ENCODE measurements around the gene ADGRL3.

ADGRL3 gene

GRCh38 chr4:61827907-61828391, 627.8 kb downstream of the ADGRL3 start:
- no peak for TF ChIP-seq ESRRG (CRISPR knock-in tag; IDR thresholded peaks at IDR 0.05)
- TF ChIP-seq RARB (CRISPR knock-in tag; IDR thresholded peaks at IDR 0.05) = no peak
- TF ChIP-seq ZNF8 (CRISPR knock-in tag; IDR thresholded peaks at IDR 0.05) = peak; percentile 51; the same call in 1 of the 2 replicates
- peak; percentile 83; the same call in 1 of the 2 replicates for TF ChIP-seq TSHZ2 (CRISPR knock-in tag; IDR thresholded peaks at IDR 0.05)
- TF ChIP-seq CSRNP3 (CRISPR knock-in tag; IDR thresholded peaks at IDR 0.05) = peak; percentile 57; the same call in 1 of the 2 replicates
- peak; percentile 87 for TF ChIP-seq TCF4 (CRISPR knock-in tag; IDR thresholded peaks at IDR 0.05; ENCODE audit: borderline replicate concordance)
- TF ChIP-seq, protein P1, sequence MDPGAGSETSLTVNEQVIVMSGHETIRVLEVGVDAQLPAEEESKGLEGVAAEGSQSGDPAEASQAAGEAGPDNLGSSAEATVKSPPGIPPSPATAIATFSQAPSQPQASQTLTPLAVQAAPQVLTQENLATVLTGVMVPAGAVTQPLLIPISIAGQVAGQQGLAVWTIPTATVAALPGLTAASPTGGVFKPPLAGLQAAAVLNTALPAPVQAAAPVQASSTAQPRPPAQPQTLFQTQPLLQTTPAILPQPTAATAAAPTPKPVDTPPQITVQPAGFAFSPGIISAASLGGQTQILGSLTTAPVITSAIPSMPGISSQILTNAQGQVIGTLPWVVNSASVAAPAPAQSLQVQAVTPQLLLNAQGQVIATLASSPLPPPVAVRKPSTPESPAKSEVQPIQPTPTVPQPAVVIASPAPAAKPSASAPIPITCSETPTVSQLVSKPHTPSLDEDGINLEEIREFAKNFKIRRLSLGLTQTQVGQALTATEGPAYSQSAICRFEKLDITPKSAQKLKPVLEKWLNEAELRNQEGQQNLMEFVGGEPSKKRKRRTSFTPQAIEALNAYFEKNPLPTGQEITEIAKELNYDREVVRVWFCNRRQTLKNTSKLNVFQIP (CRISPR knock-in tag; IDR thresholded peaks at IDR 0.05; ENCODE audit: borderline replicate concordance, low read depth) = 0 out of 2 replicates have a peak, but pooled peaks have one; percentile 29
- TF ChIP-seq ISL1 (CRISPR knock-in tag; IDR thresholded peaks at IDR 0.05) = peak; percentile 74
- TF ChIP-seq ZC3H10 (CRISPR knock-in tag; IDR thresholded peaks at IDR 0.05) = no peak; the same call in 1 of the 2 replicates
- TF ChIP-seq ZNF565 (CRISPR knock-in tag; conservative IDR thresholded peaks at IDR 0.05; ENCODE audit: low read depth) = no peak
- 0 out of 2 replicates have a peak, but pooled peaks have one; percentile 27 for TF ChIP-seq ZNF70 (CRISPR knock-in tag; IDR thresholded peaks at IDR 0.05)
- TF ChIP-seq ARNTL (CRISPR knock-in tag; IDR thresholded peaks at IDR 0.05; ENCODE audit: borderline replicate concordance, low read depth) = no peak
- ATAC-seq = peak; percentile 36; the same call in 1 of the 3 replicates

DNA sequence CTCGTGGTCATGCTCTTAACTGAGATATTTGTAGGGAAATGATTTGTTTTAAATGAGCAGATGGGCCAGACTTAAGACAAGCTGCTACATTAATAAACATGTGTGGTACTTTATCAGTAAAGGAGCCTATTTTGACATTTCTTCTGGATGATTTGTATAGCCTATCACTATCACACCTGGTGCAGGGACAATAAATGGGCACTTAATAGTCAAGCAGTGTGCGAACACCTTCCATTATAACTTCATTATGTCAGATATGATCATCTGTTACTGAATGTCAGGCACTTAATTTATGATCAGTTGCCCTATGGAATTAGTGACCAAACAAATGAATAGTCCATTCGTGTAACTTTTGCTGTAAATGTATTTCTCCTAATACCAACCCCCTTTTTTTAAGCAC, 628.8 kb downstream of the ADGRL3 start:
- ATAC-seq = no peak
- no peak for TF ChIP-seq ZFP3 (CRISPR knock-in tag; IDR thresholded peaks at IDR 0.05)
- TF ChIP-seq CSRNP3 (CRISPR knock-in tag; IDR thresholded peaks at IDR 0.05) = no peak
- TF ChIP-seq ZNF70 (CRISPR knock-in tag; IDR thresholded peaks at IDR 0.05) = no peak
- no peak for TF ChIP-seq ISL1 (CRISPR knock-in tag; IDR thresholded peaks at IDR 0.05)
- TF ChIP-seq, protein P2, sequence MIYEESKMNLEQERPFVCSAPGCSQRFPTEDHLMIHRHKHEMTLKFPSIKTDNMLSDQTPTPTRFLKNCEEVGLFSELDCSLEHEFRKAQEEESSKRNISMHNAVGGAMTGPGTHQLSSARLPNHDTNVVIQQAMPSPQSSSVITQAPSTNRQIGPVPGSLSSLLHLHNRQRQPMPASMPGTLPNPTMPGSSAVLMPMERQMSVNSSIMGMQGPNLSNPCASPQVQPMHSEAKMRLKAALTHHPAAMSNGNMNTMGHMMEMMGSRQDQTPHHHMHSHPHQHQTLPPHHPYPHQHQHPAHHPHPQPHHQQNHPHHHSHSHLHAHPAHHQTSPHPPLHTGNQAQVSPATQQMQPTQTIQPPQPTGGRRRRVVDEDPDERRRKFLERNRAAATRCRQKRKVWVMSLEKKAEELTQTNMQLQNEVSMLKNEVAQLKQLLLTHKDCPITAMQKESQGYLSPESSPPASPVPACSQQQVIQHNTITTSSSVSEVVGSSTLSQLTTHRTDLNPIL (CRISPR knock-in tag; IDR thresholded peaks at IDR 0.05; ENCODE audit: low read depth) = no peak
- no peak for TF ChIP-seq SNAI2 (CRISPR knock-in tag; IDR thresholded peaks at IDR 0.05)
- no peak for TF ChIP-seq OSR1 (CRISPR knock-in tag; IDR thresholded peaks at IDR 0.05)
- no peak for TF ChIP-seq CSDC2 (CRISPR knock-in tag; IDR thresholded peaks at IDR 0.05)
- no peak for TF ChIP-seq TCF4 (CRISPR knock-in tag; IDR thresholded peaks at IDR 0.05; ENCODE audit: borderline replicate concordance)
- no peak for TF ChIP-seq GLIS3 (CRISPR knock-in tag; IDR thresholded peaks at IDR 0.05)
- TF ChIP-seq BACH2 (CRISPR knock-in tag; IDR thresholded peaks at IDR 0.05; ENCODE audit: borderline replicate concordance) = no peak
- TF ChIP-seq PPARA (CRISPR knock-in tag; IDR thresholded peaks at IDR 0.05; ENCODE audit: borderline replicate concordance) = no peak
- TF ChIP-seq, protein P3, sequence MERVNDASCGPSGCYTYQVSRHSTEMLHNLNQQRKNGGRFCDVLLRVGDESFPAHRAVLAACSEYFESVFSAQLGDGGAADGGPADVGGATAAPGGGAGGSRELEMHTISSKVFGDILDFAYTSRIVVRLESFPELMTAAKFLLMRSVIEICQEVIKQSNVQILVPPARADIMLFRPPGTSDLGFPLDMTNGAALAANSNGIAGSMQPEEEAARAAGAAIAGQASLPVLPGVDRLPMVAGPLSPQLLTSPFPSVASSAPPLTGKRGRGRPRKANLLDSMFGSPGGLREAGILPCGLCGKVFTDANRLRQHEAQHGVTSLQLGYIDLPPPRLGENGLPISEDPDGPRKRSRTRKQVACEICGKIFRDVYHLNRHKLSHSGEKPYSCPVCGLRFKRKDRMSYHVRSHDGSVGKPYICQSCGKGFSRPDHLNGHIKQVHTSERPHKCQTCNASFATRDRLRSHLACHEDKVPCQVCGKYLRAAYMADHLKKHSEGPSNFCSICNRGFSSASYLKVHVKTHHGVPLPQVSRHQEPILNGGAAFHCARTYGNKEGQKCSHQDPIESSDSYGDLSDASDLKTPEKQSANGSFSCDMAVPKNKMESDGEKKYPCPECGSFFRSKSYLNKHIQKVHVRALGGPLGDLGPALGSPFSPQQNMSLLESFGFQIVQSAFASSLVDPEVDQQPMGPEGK (CRISPR knock-in tag; IDR thresholded peaks at IDR 0.05; ENCODE audit: borderline replicate concordance) = no peak
- TF ChIP-seq TSHZ2 (CRISPR knock-in tag; IDR thresholded peaks at IDR 0.05) = no peak
- no peak for TF ChIP-seq ARNTL (CRISPR knock-in tag; IDR thresholded peaks at IDR 0.05; ENCODE audit: borderline replicate concordance, low read depth)
- no peak for TF ChIP-seq ZFP30 (CRISPR knock-in tag; IDR thresholded peaks at IDR 0.05)
